ENCODE data around the gene S1PR2. TPM values are rescaled to one million over a fixed set of nuclear protein-coding genes. Genes with fewer than 3 reads are reported as not detected.

Gene S1PR2
- total RNA-seq, 2 experiments from 2014 or later, result 6.1 to 6.5 TPM

DNA sequence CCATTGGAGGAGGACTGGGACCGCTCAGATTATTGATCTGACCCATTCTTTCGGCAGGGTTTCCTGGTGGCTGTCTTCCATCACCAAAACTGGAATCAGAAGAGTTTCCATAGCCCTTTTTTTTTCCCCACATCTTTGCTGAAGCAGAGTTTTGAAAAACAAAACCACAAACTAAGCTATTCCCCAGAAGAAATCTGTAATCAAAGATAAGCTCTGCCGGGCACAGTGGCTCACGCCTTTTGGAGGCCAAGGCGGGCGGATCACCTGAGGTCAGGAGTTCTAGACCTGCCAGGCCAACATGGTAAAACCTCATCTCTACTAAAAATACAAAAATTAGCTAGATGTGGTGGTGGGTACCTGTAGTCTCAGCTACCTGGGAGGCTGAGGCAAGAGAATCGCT lies 35.6 kb upstream of the S1PR2 start:
- Mint-ChIP-seq H3K9me3 (no peaks in the 10 kb centered on the region), H3K36me3 (ENCODE audit: low read depth) (no peaks in the 10 kb centered on the region), H3K4me3 (no peak overlapping the region), H3K27ac (no peak overlapping the region), H3K4me1 (peaks cover 24% of the 10 kb centered on the region), H3K27me3 (no peaks in the 10 kb centered on the region)
- ChIA-PET CTCF (interaction anchor here (0.9 to 6.3 kb wide), 6 partner anchors 8 to 150 kb away, joined by 3 to 66 read pairs (median 6); partner anchors contain the start of genes ICAM4 and ICAM5), POLR2A (interaction anchor here (0.6 kb wide), 1 partner anchor 117 kb away, joined by 4 read pairs; no protein-coding TSS in a partner anchor)
- no peak for DNase-seq

DNA sequence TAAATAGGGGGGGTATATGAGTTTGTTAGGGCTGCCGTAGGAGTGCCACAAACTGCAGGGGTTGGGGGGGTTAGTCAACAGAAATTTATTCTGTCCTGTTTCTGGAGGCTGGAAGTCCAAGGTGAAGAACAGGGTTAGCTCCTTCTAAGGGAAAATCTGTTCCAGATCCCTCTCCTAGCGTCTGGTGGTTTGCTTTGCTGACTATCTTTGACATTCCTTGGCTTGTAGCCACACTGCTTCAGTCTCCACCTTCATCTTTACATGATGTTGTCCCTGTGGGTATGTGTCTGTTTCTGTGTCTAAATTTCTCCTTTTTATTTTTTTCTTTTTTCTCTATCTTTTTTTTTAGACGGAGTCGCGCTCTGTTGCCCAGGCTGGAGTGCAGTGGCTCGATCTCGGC lies 31.6 kb upstream of the S1PR2 start:
- no peak overlapping the region for H3K4me3 Mint-ChIP-seq
- H3K27ac Mint-ChIP-seq, result no peak overlapping the region
- CTCF ChIA-PET, result interaction anchor here (0.6 to 9.3 kb wide), 8 partner anchors 8 to 544 kb away, joined by 3 to 148 read pairs (median 5); partner anchors contain the start of genes ICAM1 and TYK2
- no peaks in the 10 kb centered on the region for H3K9me3 Mint-ChIP-seq
- peaks cover 12% of the 10 kb centered on the region for H3K36me3 Mint-ChIP-seq (ENCODE audit: low read depth)
- H3K27me3 Mint-ChIP-seq, result no peaks in the 10 kb centered on the region
- peaks cover 16% of the 10 kb centered on the region for H3K4me1 Mint-ChIP-seq
- DNase-seq, result no peak
- POLR2A ChIA-PET, result no interaction called here

- ChIA-PET POLR2A (interaction anchor here (0.9 to 1.6 kb wide), 2 partner anchors 11 to 120 kb away, joined by 3 to 9 read pairs; partner anchors contain the start of genes ICAM1 and TYK2), CTCF (interaction anchor here (0.7 to 9.3 kb wide), 15 partner anchors 10 to 167 kb away, joined by 3 to 148 read pairs (median 13); partner anchors contain the start of genes CDC37, ICAM1, ICAM4 and ICAM5)
- H3K4me1 Mint-ChIP-seq, result peaks cover 21% of the 10 kb centered on the region
- peak overlapping the region; percentile 74 for H3K27ac Mint-ChIP-seq
- no peak overlapping the region for H3K4me3 Mint-ChIP-seq
- DNase-seq, result no peak
- H3K27me3 Mint-ChIP-seq, result no peaks in the 10 kb centered on the region
- peaks cover 29% of the 10 kb centered on the region for H3K36me3 Mint-ChIP-seq (ENCODE audit: low read depth)
- H3K9me3 Mint-ChIP-seq, result no peaks in the 10 kb centered on the region
Observed at GRCh38 chr19:10260141-10260584, 29.0 kb upstream of the S1PR2 start.

- Mint-ChIP-seq H3K36me3 (ENCODE audit: low read depth) (peaks cover 38% of the 10 kb centered on the region), H3K9me3 (no peaks in the 10 kb centered on the region), H3K4me3 (no peak overlapping the region), H3K27me3 (no peaks in the 10 kb centered on the region), H3K27ac (peak overlapping the region; percentile 64), H3K4me1 (peaks cover 23% of the 10 kb centered on the region)
- DNase-seq, result peak; percentile 95
- CTCF ChIA-PET, result interaction anchor here (0.5 to 9.3 kb wide), 43 partner anchors 9 to 362 kb away, joined by 3 to 148 read pairs (median 5); partner anchors contain the start of genes CDC37, EIF3G, ICAM1 and ICAM4
- POLR2A ChIA-PET, result interaction anchor here (0.6 to 1.6 kb wide), 2 partner anchors 12 to 134 kb away, joined by 3 to 9 read pairs; partner anchors contain the start of gene ICAM1
Observed at GRCh38 chr19:10259162-10259905, 28.2 kb upstream of the S1PR2 start.

GRCh38 chr19:10258080-10258710 lies 27.1 kb upstream of the S1PR2 start:
- no peaks in the 10 kb centered on the region for H3K9me3 Mint-ChIP-seq
- no peak overlapping the region for H3K27ac Mint-ChIP-seq
- peaks cover 29% of the 10 kb centered on the region for H3K4me1 Mint-ChIP-seq
- no peak overlapping the region for H3K4me3 Mint-ChIP-seq
- ChIA-PET POLR2A (interaction anchor here (0.6 kb wide), 1 partner anchor 135 kb away, joined by 3 read pairs; no protein-coding TSS in a partner anchor), CTCF (interaction anchor here (0.6 to 9.3 kb wide), 41 partner anchors 8 to 327 kb away, joined by 3 to 148 read pairs (median 5); partner anchors contain the start of genes CDC37, EIF3G, ICAM1 and ICAM4)
- H3K27me3 Mint-ChIP-seq, result no peaks in the 10 kb centered on the region
- DNase-seq, result no peak
- peaks cover 42% of the 10 kb centered on the region for H3K36me3 Mint-ChIP-seq (ENCODE audit: low read depth)

DNA sequence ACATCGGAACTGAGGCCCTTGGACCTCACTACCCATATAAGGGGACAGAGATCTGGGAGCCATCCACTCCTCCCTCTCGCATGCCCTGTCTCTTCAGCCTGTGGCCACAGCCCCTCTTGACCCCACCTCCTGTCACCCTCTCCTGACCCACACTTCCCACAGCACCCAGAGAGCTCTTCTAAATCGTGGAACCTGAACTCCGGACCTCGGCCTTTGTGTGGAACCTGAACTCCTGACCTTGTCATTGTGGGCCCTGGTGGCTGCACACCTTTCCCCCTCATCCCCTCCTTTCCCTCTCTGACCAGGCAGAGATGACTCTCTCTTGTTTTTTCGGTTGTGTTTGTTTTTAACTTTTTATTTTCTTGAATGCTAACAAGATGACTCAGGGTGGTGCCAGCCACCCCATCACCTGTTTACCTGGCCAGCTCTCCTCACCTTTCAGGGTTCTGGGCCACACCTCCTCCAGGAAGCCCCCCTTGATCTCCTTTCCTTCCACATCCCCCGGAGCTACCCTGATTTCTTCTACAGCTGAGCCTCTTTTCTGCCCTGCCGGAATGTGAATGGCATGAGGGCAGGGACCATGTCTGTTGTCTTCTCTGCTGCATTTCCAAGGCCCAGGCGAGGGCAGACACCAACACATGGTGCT lies 26.0 kb upstream of the S1PR2 start:
- Mint-ChIP-seq H3K9me3 (no peaks in the 10 kb centered on the region), H3K4me3 (no peak overlapping the region), H3K36me3 (ENCODE audit: low read depth) (peaks cover 46% of the 10 kb centered on the region), H3K27me3 (no peaks in the 10 kb centered on the region), H3K4me1 (peaks cover 35% of the 10 kb centered on the region), H3K27ac (peak overlapping the region; percentile 52)
- ChIA-PET CTCF (interaction anchor here (2.9 to 9.3 kb wide), 4 partner anchors 134 to 159 kb away, joined by 13 to 148 read pairs (median 18); partner anchors contain the start of gene CDC37), POLR2A (no interaction called here)
- DNase-seq, result no peak

GRCh38 chr19:10256551-10256950 lies 25.4 kb upstream of the S1PR2 start:
- Mint-ChIP-seq H3K4me1 (peaks cover 37% of the 10 kb centered on the region), H3K27me3 (no peaks in the 10 kb centered on the region), H3K4me3 (no peak overlapping the region), H3K36me3 (ENCODE audit: low read depth) (peaks cover 47% of the 10 kb centered on the region), H3K9me3 (no peaks in the 10 kb centered on the region), H3K27ac (no peak overlapping the region)
- POLR2A ChIA-PET, result no interaction called here
- no peak for DNase-seq
- CTCF ChIA-PET, result interaction anchor here (1.0 to 9.3 kb wide), 2 partner anchors 13 to 134 kb away, joined by 4 to 148 read pairs; no protein-coding TSS in a partner anchor

DNA sequence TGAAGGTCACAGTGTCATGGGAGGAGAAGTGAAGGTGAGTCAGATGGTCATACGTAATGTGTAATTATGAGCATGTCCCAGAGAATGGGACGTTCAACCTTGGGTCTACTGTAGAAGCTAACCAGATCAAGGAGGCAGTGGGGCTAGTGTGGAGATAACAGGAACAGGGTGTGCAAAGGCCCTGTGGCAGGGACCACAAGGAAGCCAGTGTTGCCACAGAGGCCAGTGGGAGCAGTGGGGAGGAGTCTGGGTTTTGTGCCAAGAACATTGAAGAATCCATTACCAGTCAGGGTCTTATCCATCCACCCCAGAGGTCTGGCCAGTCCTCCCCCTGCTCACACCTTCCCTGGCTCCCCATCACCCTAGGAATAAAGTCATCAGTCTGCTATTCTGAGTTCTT lies 24.2 kb upstream of the S1PR2 start:
- Mint-ChIP-seq H3K27ac (no peak overlapping the region), H3K9me3 (no peaks in the 10 kb centered on the region), H3K27me3 (no peaks in the 10 kb centered on the region), H3K4me3 (no peak overlapping the region), H3K36me3 (ENCODE audit: low read depth) (peaks cover 47% of the 10 kb centered on the region), H3K4me1 (peaks cover 40% of the 10 kb centered on the region)
- CTCF ChIA-PET, result interaction anchor here (0.8 to 9.3 kb wide), 3 partner anchors 14 to 159 kb away, joined by 3 to 148 read pairs (median 4); no protein-coding TSS in a partner anchor
- DNase-seq, result no peak
- POLR2A ChIA-PET, result no interaction called here

GRCh38 chr19:10254244-10254643 lies 23.1 kb upstream of the S1PR2 start:
- H3K27ac Mint-ChIP-seq, result peak overlapping the region; percentile 25

GRCh38 chr19:10252707-10253106 lies 21.6 kb upstream of the S1PR2 start:
- Mint-ChIP-seq H3K9me3 (no peaks in the 10 kb centered on the region), H3K4me3 (peak overlapping the region; percentile 96), H3K27ac (peak overlapping the region; percentile 99), H3K27me3 (no peaks in the 10 kb centered on the region), H3K36me3 (ENCODE audit: low read depth) (peaks cover 34% of the 10 kb centered on the region), H3K4me1 (peaks cover 31% of the 10 kb centered on the region)
- ChIA-PET POLR2A (no interaction called here), CTCF (no interaction called here)
- no peak for DNase-seq

More at GRCh38 chr19:10254244-10254643, 23.1 kb upstream of the S1PR2 start:
- no peaks in the 10 kb centered on the region for H3K27me3 Mint-ChIP-seq
- H3K36me3 Mint-ChIP-seq (ENCODE audit: low read depth), result peaks cover 44% of the 10 kb centered on the region
- no peak for DNase-seq
- H3K9me3 Mint-ChIP-seq, result no peaks in the 10 kb centered on the region
- H3K4me3 Mint-ChIP-seq, result no peak overlapping the region
- ChIA-PET CTCF (interaction anchor here (0.8 to 9.3 kb wide), 4 partner anchors 15 to 162 kb away, joined by 3 to 148 read pairs (median 4); no protein-coding TSS in a partner anchor), POLR2A (no interaction called here)
- H3K4me1 Mint-ChIP-seq, result peaks cover 37% of the 10 kb centered on the region

DNA sequence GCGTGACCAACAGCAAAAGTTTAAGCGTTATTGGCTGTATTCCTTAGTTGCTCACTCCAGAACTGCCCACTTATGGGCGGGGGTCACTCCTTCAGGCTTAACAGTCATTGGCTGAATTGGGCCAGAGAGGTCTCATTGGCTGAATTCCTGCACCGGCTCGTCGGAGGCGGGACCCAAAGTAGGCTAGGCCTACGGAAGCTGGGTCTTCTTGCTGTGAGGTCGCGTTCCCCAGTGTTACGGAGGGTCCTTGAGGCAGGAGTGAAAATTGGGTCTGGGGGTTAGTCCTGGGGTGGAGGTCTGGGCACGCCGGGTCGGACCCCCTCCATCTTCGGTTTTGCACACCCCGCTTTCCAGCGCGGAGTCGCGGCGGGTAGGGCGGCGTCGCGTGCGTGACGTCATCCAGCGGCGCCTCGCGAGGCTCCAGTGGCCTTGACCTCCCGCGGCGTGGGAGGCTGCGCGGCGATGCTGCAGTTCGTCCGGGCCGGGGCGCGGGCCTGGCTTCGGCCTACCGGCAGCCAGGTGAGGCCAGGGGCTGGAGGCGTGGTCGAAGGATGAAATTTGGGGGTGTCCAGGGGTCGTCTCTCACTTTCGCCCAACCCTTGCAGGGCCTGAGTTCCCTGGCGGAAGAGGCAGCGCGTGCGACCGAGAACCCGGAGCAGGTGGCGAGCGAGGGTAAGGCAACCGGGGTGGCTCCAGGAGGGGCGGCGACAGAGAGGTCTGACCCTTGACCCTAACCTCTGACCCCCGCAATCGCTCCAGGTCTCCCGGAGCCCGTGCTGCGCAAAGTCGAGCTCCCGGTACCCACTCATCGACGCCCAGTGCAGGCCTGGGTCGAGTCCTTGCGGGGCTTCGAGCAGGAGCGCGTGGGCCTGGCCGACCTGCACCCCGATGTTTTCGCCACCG lies 20.9 kb upstream of the S1PR2 start, which contains the start of gene MRPL4:
MRPL4 (plus strand) TSS at position 423 of the 903 bp plus-strand sequence; CDS start at position 463, 40 bp downstream.
- Mint-ChIP-seq H3K4me3 (peak within 1 kb of the TSS; percentile 96), H3K27me3 (no peaks in the 10 kb centered on the region), H3K4me1 (peaks cover 31% of the 10 kb centered on the region), H3K27ac (peak within 1 kb of the TSS; percentile 99), H3K36me3 (ENCODE audit: low read depth) (peaks cover 28% of the 10 kb centered on the region), H3K9me3 (no peaks in the 10 kb centered on the region)
- DNase-seq, result peak; percentile 99
- POLR2A ChIA-PET, result interaction anchor here (0.5 kb wide), 1 partner anchor 128 kb away, joined by 3 read pairs; the partner anchor contains the start of gene TYK2
- CTCF ChIA-PET, result interaction anchor here (1.2 to 2.3 kb wide), 2 partner anchors 16 to 19 kb away, joined by 3 to 16 read pairs; partner anchors contain the start of gene ICAM1

Measured in activated CD4-positive, alpha-beta T cell treated with anti-CD3 and anti-CD28 coated beads, Interleukin-2, amount 10 ng/mL, durations not matched to agents 7 days and 5 days (primary cell).